Aorta (tissue), 5 donors: Measurements from ENCODE around the gene ELL2. TPM values are rescaled to one million over a fixed set of nuclear protein-coding genes. Genes with fewer than 3 reads are reported as not detected.
A peak's percentile ranks its signal among the peaks of the same experiment; 100 is the strongest.

Experiments used
- ATAC-seq: fragments of 200-7000 bp; cut with Tn5 transposase; one replicate; pipeline ENCODE4 v1.9.1; 2022; ENCODE audit warnings: moderate library complexity; ENCODE audit not compliant: low FRiP score
- DNase-seq, 2 donors: peaks; one replicate each; pipeline ENCODE4 v3.0.0-alpha.2; 2020
- H3K27ac ChIP-seq, 2 donors: one replicate each; pipeline ENCODE4 v1.5.1; 2013; ENCODE audit warnings: low read length in 2 of 2, mild to moderate bottlenecking in 2 of 2, moderate library complexity in 2 of 2, control low read depth in 1 of 2, inconsistent platforms in 1 of 2, low read depth in 1 of 2
- H3K27me3 ChIP-seq, 2 donors: one replicate each; pipeline ENCODE4 v1.6.1; 2013; ENCODE audit warnings: control low read depth in 1 of 2, low read length in 1 of 2, mild to moderate bottlenecking in 1 of 2, moderate library complexity in 1 of 2; ENCODE audit not compliant: insufficient read depth in 2 of 2, control insufficient read depth in 1 of 2
- H3K36me3 ChIP-seq, 2 donors: one replicate each; pipeline ENCODE4 v1.6.1; 2013; ENCODE audit warnings: control low read depth in 1 of 2, low read length in 1 of 2, mild to moderate bottlenecking in 1 of 2; ENCODE audit not compliant: insufficient read depth in 2 of 2, control insufficient read depth in 1 of 2
- H3K4me1 ChIP-seq, 2 donors: one replicate each; pipeline ENCODE4 v1.6.1; 2013; ENCODE audit warnings: low read length in 2 of 2, control low read depth in 1 of 2, mild to moderate bottlenecking in 1 of 2, moderate library complexity in 1 of 2; ENCODE audit not compliant: insufficient read depth in 2 of 2, control insufficient read depth in 1 of 2
- H3K4me3 ChIP-seq, 2 donors: one replicate each; pipeline ENCODE4 v1.5.1; 2013; ENCODE audit warnings: low read length in 2 of 2, control low read depth in 1 of 2, mild to moderate bottlenecking in 1 of 2
- H3K9me3 ChIP-seq: one replicate; pipeline ENCODE4 v1.6.1; 2013; ENCODE audit warnings: mild to moderate bottlenecking, low read length; ENCODE audit not compliant: control insufficient read depth
- WGBS, 2 donors: extraction: QIAGEN DNeasy Blood & Tissue Kit; methylation state at CpG; one replicate each; pipeline ENCODE4 v1.1.7; 2013; 5-methylcytosine and 5-hydroxymethylcytosine counted together
- intact Hi-C, 2 donors: fragments of 100-400 bp; cut with DNase I; formaldehyde crosslinking; loops; one replicate each; pipeline versions ENCODE4 v1.14.2 to v1.15.0; 2022
- polyA plus RNA-seq, 2 donors: library from polyadenylated mRNA; stranded (reverse); fragments of 200-250 nt; gene quantifications; one replicate each; pipeline ENCODE4 v1.2.3, GENCODE V29; 2013
- total RNA-seq, 2 donors: library from RNA; stranded (reverse); fragmentation: NEBNext Ultra II Directional; extraction: Animal tissue kit (Norgen Biotek cat#: 25700); gene quantifications; one replicate each; pipeline ENCODE4 v1.2.1, GENCODE V29; 2021
- donor health status: healthy with polysubstance abuse.
- donor health status: Bipolar disorder and iron deficiency.
- donor health status: DM: no; HTN: no; CAD: no.
- donor health status: DM: no; HTN: no; CAD: no.
- donor health status: DM: yes; HTN: yes; CAD: no.

ELL2 gene
- total and polyA plus RNA-seq, 4 donors, result 36.6 to 207 (median 77.9) TPM

GRCh38 chr5:95864456-95864855, 97.2 kb downstream of the ELL2 start:
- Histone ChIP-seq H3K27ac (no peak overlapping the region), H3K4me3 (no peak overlapping the region), H3K36me3 (no peaks in the 10 kb centered on the region), H3K4me1 (peaks cover 3% of the 10 kb centered on the region in 2 donors), H3K9me3 (no peaks in the 10 kb centered on the region), H3K27me3 (no peaks in the 10 kb centered on the region)
- intact Hi-C loops, result loop anchor here (5.0 to 10.0 kb wide), 4 partner anchors 98 to 393 kb away; partner anchors contain the start of gene ELL2 (in 1 of the 2)
- WGBS, 2 donors, result 92 to 97% methylated on average over 1 of the region's 1 CpG
- DNase-seq (no peak), ATAC-seq (no peak)

- Histone ChIP-seq H3K4me1 (peaks cover 1 to 3% of the 10 kb centered on the region in 2 donors), H3K27me3 (no peaks in the 10 kb centered on the region), H3K27ac (peak overlapping the region in 1 of 2 donors; percentile 79), H3K36me3 (no peaks in the 10 kb centered on the region), H3K9me3 (no peaks in the 10 kb centered on the region), H3K4me3 (no peak overlapping the region)
- DNase-seq (peak in 1 of 2 donors; percentile 61), ATAC-seq (peak; percentile 67)
- intact Hi-C loops, result loop anchor here (5.0 to 10.0 kb wide), 4 partner anchors 99 to 394 kb away; partner anchors contain the start of gene ELL2 (in 1 of the 2)
- WGBS, 2 donors, result 51 to 53% methylated on average over 4 of the region's 4 CpGs
Measured at GRCh38 chr5:95863383-95863757, 98.3 kb downstream of the ELL2 start.

GRCh38 chr5:95862671-95863382, 98.8 kb downstream of the ELL2 start:
- H3K36me3 ChIP-seq, result no peaks in the 10 kb centered on the region
- DNase-seq (no peak), ATAC-seq (no peak)
- WGBS, 2 donors, result 25 to 32% methylated on average over 8 of the region's 8 CpGs
- H3K27me3 ChIP-seq, result no peaks in the 10 kb centered on the region
- intact Hi-C loops, result loop anchor here (5.0 to 10.0 kb wide), 4 partner anchors 99 to 394 kb away; partner anchors contain the start of gene ELL2 (in 1 of the 2)
- no peaks in the 10 kb centered on the region for H3K9me3 ChIP-seq
- no peak overlapping the region for H3K4me3 ChIP-seq
- peak overlapping the region; percentile 78 to 79 for H3K27ac ChIP-seq
- peaks cover 3 to 5% of the 10 kb centered on the region in 2 donors for H3K4me1 ChIP-seq

GRCh38 chr5:95861864-95862561, 99.6 kb downstream of the ELL2 start:
- Histone ChIP-seq H3K36me3 (no peaks in the 10 kb centered on the region), H3K4me1 (peaks cover 1 to 7% of the 10 kb centered on the region in 2 donors), H3K4me3 (no peak overlapping the region), H3K27ac (peak overlapping the region; percentile 78 to 81), H3K9me3 (no peaks in the 10 kb centered on the region), H3K27me3 (no peaks in the 10 kb centered on the region)
- WGBS, 2 donors, result 62 to 65% methylated on average over 8 of the region's 8 CpGs
- DNase-seq (no peak), ATAC-seq (no peak)
- intact Hi-C loops, result loop anchor here (5.0 to 10.0 kb wide), 4 partner anchors 100 to 395 kb away; partner anchors contain the start of gene ELL2 (in 1 of the 2)

- intact Hi-C loops, result loop anchor here (5.0 to 10.0 kb wide), 4 partner anchors 101 to 396 kb away; partner anchors contain the start of gene ELL2 (in 1 of the 2)
- H3K4me1 ChIP-seq, result peaks cover 0 to 7% of the 10 kb centered on the region in 2 donors
- ATAC-seq (no peak), DNase-seq (peak in 1 of 2 donors; percentile 87)
- H3K9me3 ChIP-seq, result no peaks in the 10 kb centered on the region
- H3K4me3 ChIP-seq, result no peak overlapping the region
- 38 to 43% methylated on average over 14 of the region's 14 CpGs for WGBS, 2 donors
- H3K36me3 ChIP-seq, result no peaks in the 10 kb centered on the region
- H3K27me3 ChIP-seq, result no peaks in the 10 kb centered on the region
- peak overlapping the region; percentile 78 to 81 for H3K27ac ChIP-seq
Measured at GRCh38 chr5:95861221-95861863, 100.3 kb downstream of the ELL2 start.

- peaks cover 0 to 7% of the 10 kb centered on the region in 2 donors for H3K4me1 ChIP-seq
- 98 to 100% methylated on average over 4 of the region's 4 CpGs for WGBS, 2 donors
- no peaks in the 10 kb centered on the region for H3K9me3 ChIP-seq
- no peaks in the 10 kb centered on the region for H3K36me3 ChIP-seq
- DNase-seq (no peak), ATAC-seq (no peak)
- no peaks in the 10 kb centered on the region for H3K27me3 ChIP-seq
- no peak overlapping the region for H3K4me3 ChIP-seq
- peak overlapping the region; percentile 18 to 58 for H3K27ac ChIP-seq
- intact Hi-C loops, result loop anchor here (2.0 to 10.0 kb wide), 7 partner anchors 101 to 743 kb away; partner anchors contain the start of gene ELL2 (in 2 of the 2)
Measured at GRCh38 chr5:95859661-95860060, 102.0 kb downstream of the ELL2 start.

- peaks cover 0 to 7% of the 10 kb centered on the region in 2 donors for H3K4me1 ChIP-seq
- peak; percentile 97 to 98 for DNase-seq
- 3% methylated on average over 28 of the region's 28 CpGs for WGBS, 2 donors
- intact Hi-C loops, result loop anchor here (1.0 to 5.0 kb wide), 4 partner anchors 102 to 743 kb away; partner anchors contain the start of gene ELL2 (in 1 of the 2)
- peak overlapping the region; percentile 9 to 27 for H3K4me3 ChIP-seq
- no peaks in the 10 kb centered on the region for H3K36me3 ChIP-seq
- ATAC-seq, result peak; percentile 95
- no peaks in the 10 kb centered on the region for H3K27me3 ChIP-seq
- no peaks in the 10 kb centered on the region for H3K9me3 ChIP-seq
- peak overlapping the region; percentile 47 to 100 for H3K27ac ChIP-seq
Measured at GRCh38 chr5:95858661-95859595, 102.7 kb downstream of the ELL2 start.
